Caco-2 (cell line): Measurements from ENCODE around the gene COCH. TPM values are rescaled to one million over a fixed set of nuclear protein-coding genes. Genes with fewer than 3 reads are reported as not detected.
"Not testable (repeated sequence)": the region's sequence is repeated elsewhere in the genome, so short reads cannot be mapped to it uniquely, and the experiment has no call there.

ENCODE experiments used
- BruUV-seq: library from RNA; stranded (reverse); fragments of 400-500 nt; replicated peaks from 2 replicates; lab custom pipeline; 2021; lab: Mats Ljungman, UMichigan
- CTCF ChIA-PET: fragments of 300-600 bp; sonication (Branson Sonifier 250); formaldehyde crosslinking; loops from one replicate; lab custom pipeline; 2022; ENCODE audit warnings: antibody characterized with exemption; lab: Charles Lee
- POLR2A ChIA-PET: fragments of 300-600 bp; sonication (Branson Sonifier 250); formaldehyde crosslinking; loops from one replicate; lab custom pipeline; 2022; ENCODE audit warnings: antibody characterized with exemption; lab: Charles Lee
- DNase-seq, 2 experiments: peaks; one replicate each; pipeline versions ENCODE4 v3.0.0 to v3.0.0-alpha.2; 2020 to 2022
- H3K27me3 ChIP-seq: replicated peaks from 2 replicates; pipeline ENCODE4 v1.6.0; 2011; ENCODE audit warnings: low read length; ENCODE audit not compliant: control insufficient read depth, insufficient read depth
- H3K36me3 ChIP-seq: 2 replicates; pipeline ENCODE4 v1.5.1; 2011; ENCODE audit warnings: low read length; ENCODE audit not compliant: control insufficient read depth, insufficient read depth
- H3K4me1 ChIP-seq: fragments of 250-450 bp; sonication (Bioruptor Pico); 2 replicates; pipeline ENCODE4 v1.5.1; 2020; ENCODE audit warnings: mild to moderate bottlenecking
- H3K4me3 ChIP-seq: 2 replicates; pipeline ENCODE4 v1.5.1; 2011; ENCODE audit warnings: low read depth, mild to moderate bottlenecking, control low read depth, low read length
- H3K9me3 ChIP-seq: fragments of 250-450 bp; sonication (Bioruptor Pico); 2 replicates; pipeline ENCODE4 v1.5.1; 2020; ENCODE audit warnings: mild to moderate bottlenecking, moderate library complexity
- H3K27ac Mint-ChIP-seq: one replicate; pipeline ENCODE4 v1.8.0; 2022; ENCODE audit warnings: mixed read lengths; ENCODE audit not compliant: unreplicated experiment
- H3K27me3 Mint-ChIP-seq: one replicate; pipeline ENCODE4 v1.8.0; 2022; ENCODE audit warnings: mixed read lengths; ENCODE audit not compliant: insufficient read depth, unreplicated experiment
- H3K36me3 Mint-ChIP-seq: one replicate; pipeline ENCODE4 v1.8.0; 2022; ENCODE audit warnings: mild to moderate bottlenecking, mixed read lengths; ENCODE audit not compliant: insufficient read depth, unreplicated experiment
- H3K4me1 Mint-ChIP-seq: one replicate; pipeline ENCODE4 v1.8.0; 2022; ENCODE audit warnings: low read depth, mixed read lengths; ENCODE audit not compliant: unreplicated experiment
- H3K4me3 Mint-ChIP-seq: one replicate; pipeline ENCODE4 v1.8.0; 2022; ENCODE audit warnings: mild to moderate bottlenecking, moderate library complexity, mixed read lengths; ENCODE audit not compliant: unreplicated experiment
- H3K9me3 Mint-ChIP-seq: one replicate; pipeline ENCODE4 v1.8.0; 2022; ENCODE audit warnings: mixed read lengths; ENCODE audit not compliant: unreplicated experiment
- CTCF ChIP-seq, 2 experiments: fragments of 200-600 bp in 1 of 2; IDR thresholded peaks; 1 replicate in 1 of 2; 2 replicates in 1 of 2; pipeline versions ENCODE4 v1.5.1 to v1.8.0; 2011 to 2022; ENCODE audit warnings: antibody characterized with exemption in 1 of 2, control low read depth in 1 of 2, inconsistent platforms in 1 of 2, low read depth in 1 of 2, low read length in 1 of 2, mild to moderate bottlenecking in 1 of 2, moderate library complexity in 1 of 2; ENCODE audit not compliant: insufficient read depth in 1 of 2, severe bottlenecking in 1 of 2, unreplicated experiment in 1 of 2
- intact Hi-C: fragments of 100-400 bp; cut with micrococcal nuclease; formaldehyde crosslinking; loops from one replicate; pipeline ENCODE4 v1.10.0; 2022; ENCODE audit not compliant: unreplicated experiment
- total RNA-seq: library from RNA; stranded (reverse); gene quantifications from 2 replicates; pipeline ENCODE4 v1.2.3, GENCODE V29; 2022

Gene COCH
- total RNA-seq, 1 experiment from 2014 or later = 32.2 TPM

- intact Hi-C loops = no loop called here
- ChIA-PET POLR2A (no interaction called here), CTCF (no interaction called here)
- no peaks in the 10 kb centered on the region for H3K4me1 Mint-ChIP-seq
- Histone ChIP-seq H3K4me1 (no peaks in the 10 kb centered on the region), H3K9me3 (no peaks in the 10 kb centered on the region), H3K27me3 (no peaks in the 10 kb centered on the region), H3K36me3 (no peaks in the 10 kb centered on the region), H3K4me3 (no peak overlapping the region)
- no peak overlapping the region for H3K4me3 Mint-ChIP-seq
- no peak for DNase-seq
- no peak overlapping the region for H3K27ac Mint-ChIP-seq
- H3K27me3 Mint-ChIP-seq = no peaks in the 10 kb centered on the region
- no peak for TF ChIP-seq CTCF (IDR thresholded peaks at IDR 0.05; ENCODE audit: insufficient read depth in 1 of 2, low read depth in 1 of 2, low read length in 1 of 2, severe bottlenecking in 1 of 2, unreplicated experiment in 1 of 2)
- no TSS peak for BruUV-seq
- no peaks in the 10 kb centered on the region for H3K9me3 Mint-ChIP-seq
- H3K36me3 Mint-ChIP-seq = peaks cover 48% of the 10 kb centered on the region
Measured at GRCh38 chr14:30896435-30896834, 22.1 kb downstream of the COCH start.

- H3K27ac Mint-ChIP-seq, H3K27me3 Mint-ChIP-seq, H3K4me3 ChIP-seq, CTCF ChIA-PET, H3K9me3 ChIP-seq, H3K4me1 Mint-ChIP-seq, H3K9me3 Mint-ChIP-seq, POLR2A ChIA-PET, H3K4me3 Mint-ChIP-seq, H3K36me3 ChIP-seq, DNase-seq, intact Hi-C loops, BruUV-seq, H3K4me1 ChIP-seq, H3K27me3 ChIP-seq: not testable (repeated sequence)
- peaks cover 53% of the 10 kb centered on the region for H3K36me3 Mint-ChIP-seq
Measured at GRCh38 chr14:30897121-30897520, 22.8 kb downstream of the COCH start.

GRCh38 chr14:30903285-30904124 is 29.1 kb downstream of the COCH start:
- DNase-seq = no peak
- BruUV-seq = no TSS peak
- no peak overlapping the region for H3K4me3 Mint-ChIP-seq
- H3K4me1 Mint-ChIP-seq = no peaks in the 10 kb centered on the region
- ChIA-PET CTCF (no interaction called here), POLR2A (no interaction called here)
- intact Hi-C loops = no loop called here
- no peaks in the 10 kb centered on the region for H3K36me3 ChIP-seq
- TF ChIP-seq CTCF (IDR thresholded peaks at IDR 0.05; ENCODE audit: insufficient read depth in 1 of 2, low read depth in 1 of 2, low read length in 1 of 2, severe bottlenecking in 1 of 2, unreplicated experiment in 1 of 2) = no peak
- peaks cover 27% of the 10 kb centered on the region for H3K36me3 Mint-ChIP-seq
- no peak overlapping the region for H3K4me3 ChIP-seq
- H3K4me1 ChIP-seq = no peaks in the 10 kb centered on the region
- no peaks in the 10 kb centered on the region for H3K9me3 Mint-ChIP-seq
- no peaks in the 10 kb centered on the region for H3K27me3 Mint-ChIP-seq
- no peak overlapping the region for H3K27ac Mint-ChIP-seq
- H3K9me3 ChIP-seq = no peaks in the 10 kb centered on the region
- H3K27me3 ChIP-seq = no peaks in the 10 kb centered on the region
